CD4-positive, alpha-beta T cell treated with Interleukin-15 for 1 hour (primary cell): Measurements from ENCODE around the gene SLC38A8.

ENCODE experiments used
- DNase-seq: peaks from one replicate; pipeline ENCODE4 v3.0.0-alpha.2; 2020

The SLC38A8 gene

GRCh38 chr16:84027625-84028024 lies 15.0 kb downstream of the SLC38A8 start:
- DNase-seq: no peak

- no peak for DNase-seq
These were observed 16.0 kb downstream of the SLC38A8 start for GRCh38 chr16:84026606-84027005.

GRCh38 chr16:84024854-84025253 lies 17.7 kb downstream of the SLC38A8 start:
- DNase-seq: no peak

GRCh38 chr16:84022644-84023043 lies 20.0 kb downstream of the SLC38A8 start:
- DNase-seq: no peak

GRCh38 chr16:84021488-84021887 lies 21.1 kb downstream of the SLC38A8 start:
- DNase-seq: no peak

GRCh38 chr16:84020353-84020752 lies 22.2 kb downstream of the SLC38A8 start:
- no peak for DNase-seq

- DNase-seq: no peak
These were observed 23.9 kb downstream of the SLC38A8 start for GRCh38 chr16:84018710-84019109.

GRCh38 chr16:84016477-84016876 lies 26.1 kb downstream of the SLC38A8 start:
- DNase-seq: no peak

- DNase-seq: no peak
These were observed 27.2 kb downstream of the SLC38A8 start for GRCh38 chr16:84015399-84015798.

GRCh38 chr16:84014570-84015327 lies 27.8 kb downstream of the SLC38A8 start:
- no peak for DNase-seq

GRCh38 chr16:84013787-84014569 lies 28.6 kb downstream of the SLC38A8 start:
- DNase-seq: peak; percentile 68

- no peak for DNase-seq
These were observed 33.3 kb downstream of the SLC38A8 start for GRCh38 chr16:84009282-84009681.

- no peak for DNase-seq
These were observed 34.6 kb downstream of the SLC38A8 start for GRCh38 chr16:84007965-84008364.

GRCh38 chr16:84007520-84007919 lies 35.1 kb downstream of the SLC38A8 start:
- DNase-seq: no peak

GRCh38 chr16:84005391-84005790 lies 37.2 kb downstream of the SLC38A8 start:
- no peak for DNase-seq

GRCh38 chr16:84004442-84004841 lies 38.2 kb downstream of the SLC38A8 start:
- no peak for DNase-seq

- no peak for DNase-seq
These were observed 39.6 kb downstream of the SLC38A8 start for GRCh38 chr16:84003038-84003437.

- DNase-seq: no peak
These were observed 40.9 kb downstream of the SLC38A8 start for GRCh38 chr16:84001726-84002125.

GRCh38 chr16:84000989-84001642 lies 41.5 kb downstream of the SLC38A8 start:
- no peak for DNase-seq

GRCh38 chr16:83998091-83998490 lies 44.5 kb downstream of the SLC38A8 start:
- no peak for DNase-seq

- no peak for DNase-seq
These were observed 45.9 kb downstream of the SLC38A8 start for GRCh38 chr16:83996481-83997252.

GRCh38 chr16:83995754-83996153 lies 46.8 kb downstream of the SLC38A8 start:
- DNase-seq: no peak

GRCh38 chr16:83994703-83995102 lies 47.9 kb downstream of the SLC38A8 start:
- no peak for DNase-seq
